Transverse colon (tissue), 4 donors: ENCODE measurements around the gene GABRR3. TPM values are rescaled to one million over a fixed set of nuclear protein-coding genes. Genes with fewer than 3 reads are reported as not detected.

ENCODE experiments used
- DNase-seq: peaks from one replicate; pipeline ENCODE4 v3.0.0-alpha.2; 2019
- H3K27ac ChIP-seq, 4 donors: fragments of 200-600 bp; sonication (generic); 2 replicates each; pipeline ENCODE4 v1.5.1; 2016 to 2018; ENCODE audit warnings: inconsistent platforms in 4 of 4
- H3K27me3 ChIP-seq: fragments of 200-600 bp; sonication (generic); 2 replicates; pipeline ENCODE4 v1.5.1; 2017; ENCODE audit warnings: inconsistent platforms
- H3K36me3 ChIP-seq, 4 donors: fragments of 200-600 bp; sonication (generic); 2 replicates each; pipeline ENCODE4 v1.5.1; 2017 to 2019; ENCODE audit warnings: inconsistent platforms in 4 of 4
- H3K4me1 ChIP-seq, 4 donors: fragments of 200-600 bp; sonication (generic); 2 replicates each; pipeline ENCODE4 v1.5.1; 2017 to 2020; ENCODE audit warnings: inconsistent platforms in 4 of 4
- H3K4me3 ChIP-seq, 4 donors: fragments of 200-600 bp; sonication (generic); 1 replicate in 1 of 4; 2 replicates in 3 of 4; pipeline versions ENCODE4 v1.5.1 to v1.6.1; 2017 to 2019; ENCODE audit warnings: inconsistent platforms in 4 of 4
- H3K9me3 ChIP-seq, 2 donors: fragments of 200-600 bp; sonication (generic); 2 replicates each; pipeline ENCODE4 v1.5.1; 2017 to 2019; ENCODE audit warnings: inconsistent platforms in 2 of 2
- CTCF ChIP-seq, 5 experiments: fragments of 200-600 bp in 3 of 5; fragments of 450-650 bp in 2 of 5; sonication (generic) in 3 of 5; IDR thresholded peaks; 1 replicate in 2 of 5; 2 replicates in 3 of 5; pipeline ENCODE4 v1.5.1; 2016 to 2017; ENCODE audit warnings: antibody characterized with exemption in 5 of 5, inconsistent platforms in 3 of 5, mild to moderate bottlenecking in 2 of 5, moderate library complexity in 1 of 5
- EP300 ChIP-seq: sonication (generic); formaldehyde crosslinking; IDR thresholded peaks from one replicate; pipeline ENCODE4 v1.6.1; 2017; ENCODE audit warnings: antibody characterized with exemption, low read depth
- POLR2A ChIP-seq: fragments of 450-650 bp; IDR thresholded peaks from one replicate; pipeline ENCODE4 v1.6.1; 2016; ENCODE audit warnings: antibody characterized with exemption, mild to moderate bottlenecking, moderate library complexity
- POLR2AphosphoS5 ChIP-seq, 3 donors: sonication (generic); formaldehyde crosslinking; IDR thresholded peaks; one replicate each; pipeline ENCODE4 v1.6.1; 2016; ENCODE audit warnings: antibody characterized with exemption in 3 of 3
- WGBS, 2 donors: methylation state at CpG; one replicate each; pipeline ENCODE4 v1.1.5; 2018; ENCODE audit warnings: low coverage in 1 of 2; 5-methylcytosine and 5-hydroxymethylcytosine counted together
- in situ Hi-C, 4 donors: fragments of 200-750 bp; cut with MboI; loops; one replicate each; pipeline versions ENCODE4 v1.15.0 to v1.15.1; 2017; ENCODE audit warnings: low sequenced_read_pairs in 3 of 4, low pct_ligation_motif_present in 1 of 4, low pct_unique_long_range_greater_than_20kb in 1 of 4
- intact Hi-C: fragments of 100-400 bp; cut with DNase I; formaldehyde crosslinking; loops from one replicate; pipeline ENCODE4 v1.15.1; 2023; ENCODE audit warnings: low total_unique reads
- total RNA-seq, 4 donors: library from RNA; depleted of rRNA; stranded (reverse); fragments of >200 nt; gene quantifications; one replicate each; pipeline ENCODE4 v1.1.0, GENCODE V29; 2016

GABRR3 gene
- total RNA-seq, 4 donors from 2014 or later: not detected

- TF ChIP-seq POLR2A: no peak
- TF ChIP-seq POLR2AphosphoS5 (IDR thresholded peaks at IDR 0.05): no peak
- Histone ChIP-seq H3K27me3 (no peaks in the 10 kb centered on the region), H3K27ac (no peak overlapping the region), H3K36me3 (no peaks in the 10 kb centered on the region), H3K4me3 (no peak overlapping the region), H3K9me3 (no peaks in the 10 kb centered on the region), H3K4me1 (no peaks in the 10 kb centered on the region)
- in situ Hi-C loops: no loop called here
- WGBS, 2 donors: 17 to 35% methylated on average over 1 of the region's 1 CpG
- intact Hi-C loops: no loop called here
- DNase-seq: no peak
These were observed 35.1 kb downstream of the GABRR3 start for GRCh38 chr3:97999994-98000393.

- TF ChIP-seq POLR2AphosphoS5 (IDR thresholded peaks at IDR 0.05) (no peak), POLR2A (no peak)
- intact Hi-C loops (no loop called here), in situ Hi-C loops (no loop called here)
- DNase-seq: no peak
- Histone ChIP-seq H3K4me1 (no peaks in the 10 kb centered on the region), H3K36me3 (no peaks in the 10 kb centered on the region), H3K27ac (no peak overlapping the region), H3K4me3 (no peak overlapping the region), H3K9me3 (no peaks in the 10 kb centered on the region), H3K27me3 (no peaks in the 10 kb centered on the region)
- 90 to 91% methylated on average over 5 of the region's 5 CpGs for WGBS, 2 donors
These were observed 36.0 kb downstream of the GABRR3 start for GRCh38 chr3:97999103-97999502.

GRCh38 chr3:97996988-97997387 lies 38.1 kb downstream of the GABRR3 start:
- no peaks in the 10 kb centered on the region for H3K9me3 ChIP-seq
- H3K27me3 ChIP-seq: no peaks in the 10 kb centered on the region
- H3K4me3 ChIP-seq: no peak overlapping the region
- H3K4me1 ChIP-seq: no peaks in the 10 kb centered on the region
- TF ChIP-seq POLR2A (no peak), CTCF (IDR thresholded peaks at IDR 0.05) (no peak), EP300 (no peak), POLR2AphosphoS5 (IDR thresholded peaks at IDR 0.05) (no peak)
- no peak overlapping the region for H3K27ac ChIP-seq
- intact Hi-C loops (no loop called here), in situ Hi-C loops (no loop called here)
- WGBS, 2 donors: 71 to 88% methylated on average over 2 to 4 of the region's 4 CpGs
- H3K36me3 ChIP-seq: no peaks in the 10 kb centered on the region
- no peak for DNase-seq

GRCh38 chr3:97994328-97994945 lies 40.7 kb downstream of the GABRR3 start:
- no peak for DNase-seq
- Histone ChIP-seq H3K4me3 (no peak overlapping the region), H3K9me3 (no peaks in the 10 kb centered on the region), H3K36me3 (no peaks in the 10 kb centered on the region), H3K4me1 (no peaks in the 10 kb centered on the region), H3K27me3 (no peaks in the 10 kb centered on the region), H3K27ac (no peak overlapping the region)
- TF ChIP-seq EP300: no peak
- TF ChIP-seq POLR2A: no peak
- no peak for TF ChIP-seq CTCF (IDR thresholded peaks at IDR 0.05)
- TF ChIP-seq POLR2AphosphoS5 (IDR thresholded peaks at IDR 0.05): no peak
- in situ Hi-C loops (no loop called here), intact Hi-C loops (no loop called here)
- WGBS, 2 donors: 56 to 68% methylated on average over 2 of the region's 2 CpGs

- no peaks in the 10 kb centered on the region for H3K4me1 ChIP-seq
- no peak for DNase-seq
- H3K27ac ChIP-seq: no peak overlapping the region
- H3K4me3 ChIP-seq: no peak overlapping the region
- H3K9me3 ChIP-seq: no peaks in the 10 kb centered on the region
- H3K27me3 ChIP-seq: no peaks in the 10 kb centered on the region
- H3K36me3 ChIP-seq: no peaks in the 10 kb centered on the region
- intact Hi-C loops (no loop called here), in situ Hi-C loops (no loop called here)
- TF ChIP-seq CTCF (IDR thresholded peaks at IDR 0.05) (no peak), POLR2AphosphoS5 (IDR thresholded peaks at IDR 0.05) (no peak), POLR2A (no peak), EP300 (no peak)
- 92 to 93% methylated on average over 2 of the region's 2 CpGs for WGBS, 2 donors
These were observed 41.6 kb downstream of the GABRR3 start for GRCh38 chr3:97993526-97993925.
